ENCODE measurements around the gene CABLES2. TPM values are rescaled to one million over a fixed set of nuclear protein-coding genes. Genes with fewer than 3 reads are reported as not detected.

CABLES2 gene
- total RNA-seq, 1 donor from 2014 or later: 4.1 TPM

GRCh38 chr20:62367136-62367632 is 39.9 kb downstream of the CABLES2 start, which contains the start of gene LAMA5:
TSS of gene LAMA5 (minus strand) at chr20:62367312. CDS start at chr20:62367245, 67 bp downstream.
- DNase-seq: peak; percentile 84
- ATAC-seq: peak; percentile 56

GRCh38 chr20:62366370-62367135 is 40.5 kb downstream of the CABLES2 start:
- Histone ChIP-seq H3K27me3 (no peaks in the 10 kb centered on the region), H3K4me3 (peak overlapping the region; percentile 69), H3K9me3 (no peaks in the 10 kb centered on the region), H3K4me1 (peaks cover 69% of the 10 kb centered on the region), H3K27ac (peak overlapping the region; percentile 80), H3K36me3 (no peaks in the 10 kb centered on the region)
- ATAC-seq: peak; percentile 32
- TF ChIP-seq CTCF (IDR thresholded peaks at IDR 0.05): no peak
- DNase-seq: peak; percentile 85
- intact Hi-C loops (cut with DNase I): no loop called here

More at GRCh38 chr20:62367136-62367632, 39.9 kb downstream of the CABLES2 start, which contains the start of gene LAMA5:
- Histone ChIP-seq H3K27ac (peak within 1 kb of the TSS; percentile 80), H3K4me1 (peaks cover 64% of the 10 kb centered on the region), H3K4me3 (peak within 1 kb of the TSS; percentile 69), H3K36me3 (no peaks in the 10 kb centered on the region), H3K27me3 (no peaks in the 10 kb centered on the region), H3K9me3 (no peaks in the 10 kb centered on the region)
- no peak for TF ChIP-seq CTCF (IDR thresholded peaks at IDR 0.05)
- intact Hi-C loops (cut with DNase I): no loop called here

GRCh38 chr20:62365814-62366369 is 41.2 kb downstream of the CABLES2 start:
- intact Hi-C loops (cut with DNase I): no loop called here
- ATAC-seq: peak; percentile 28
- no peak for TF ChIP-seq CTCF (IDR thresholded peaks at IDR 0.05)

GRCh38 chr20:62364911-62365736 is 42.0 kb downstream of the CABLES2 start:
- H3K9me3 ChIP-seq: no peaks in the 10 kb centered on the region
- H3K4me3 ChIP-seq: peak overlapping the region; percentile 69
- peak overlapping the region; percentile 72 for H3K27ac ChIP-seq
- no peaks in the 10 kb centered on the region for H3K36me3 ChIP-seq
- no peak for TF ChIP-seq CTCF (IDR thresholded peaks at IDR 0.05)
- ATAC-seq (peak; percentile 41), DNase-seq (peak; percentile 87)
- H3K27me3 ChIP-seq: no peaks in the 10 kb centered on the region
- intact Hi-C loops (cut with DNase I): no loop called here
- peaks cover 70% of the 10 kb centered on the region for H3K4me1 ChIP-seq

More at GRCh38 chr20:62365814-62366369, 41.2 kb downstream of the CABLES2 start:
- DNase-seq: peak; percentile 78
- no peaks in the 10 kb centered on the region for H3K27me3 ChIP-seq
- no peaks in the 10 kb centered on the region for H3K36me3 ChIP-seq
- H3K4me3 ChIP-seq: peak overlapping the region; percentile 69
- H3K27ac ChIP-seq: peak overlapping the region; percentile 80
- H3K4me1 ChIP-seq: peaks cover 75% of the 10 kb centered on the region
- no peaks in the 10 kb centered on the region for H3K9me3 ChIP-seq
